C4-2B (cell line): ENCODE results near the gene ACOT8.

Experiments
- CTCF ChIP-seq: fragments of 450-650 bp; conservative IDR thresholded peaks from 2 replicates; pipeline ENCODE4 v1.5.1; 2017; ENCODE audit warnings: mild to moderate bottlenecking
- ZFX ChIP-seq: fragments of 450-650 bp; IDR thresholded peaks from 2 replicates; pipeline ENCODE4 v1.6.1; 2017

- no peak for TF ChIP-seq CTCF
- no peak for TF ChIP-seq ZFX
Measured at GRCh38 chr20:45852326-45852725, 4.9 kb downstream of the ACOT8 start.
